Measurements from ENCODE around the gene PET100. TPM values are rescaled to one million over a fixed set of nuclear protein-coding genes. Genes with fewer than 3 reads are reported as not detected.

PET100 gene
- total and polyA plus RNA-seq, 2 experiments from 2014 or later = 8.6 to 636 TPM

GRCh38 chr19:7602935-7603497 is 26.6 kb upstream of the PET100 start:
- DNase-seq (ENCODE audit: low spot score) = no peak
- Histone ChIP-seq H3K79me2 (replicated peaks; ENCODE audit: insufficient read depth) (peaks cover 25% of the 10 kb centered on the region), H2AFZ (no peak overlapping the region), H3K4me3 (no peak overlapping the region), H3K27ac (ENCODE audit: low read depth) (no peak overlapping the region), H3F3A (replicated peaks; ENCODE audit: low read depth) (no peaks in the 10 kb centered on the region), H3K36me3 (ENCODE audit: insufficient read depth) (no peaks in the 10 kb centered on the region), H3K4me2 (no peak overlapping the region), H3K4me1 (ENCODE audit: insufficient read depth) (peaks cover 6% of the 10 kb centered on the region), H3K9me2 (ENCODE audit: insufficient read depth) (no peaks in the 10 kb centered on the region), H4K20me1 (replicated peaks; ENCODE audit: insufficient read depth) (peaks cover 19% of the 10 kb centered on the region), H3K27me3 (ENCODE audit: insufficient read depth) (no peaks in the 10 kb centered on the region)
- Mint-ChIP-seq H3K4me1 (peaks cover 20% of the 10 kb centered on the region), H3K4me3 (no peak overlapping the region), H3K36me3 (ENCODE audit: low read depth) (peaks cover 13% of the 10 kb centered on the region), H3K27me3 (ENCODE audit: insufficient read depth, low read depth, poor library complexity) (peaks cover 20% of the 10 kb centered on the region), H3K27ac (peak overlapping the region; percentile 80; the same call in 1 of the 2 replicates), H3K9me3 (peaks cover 3% of the 10 kb centered on the region; the same call in 2 of the 3 replicates)
- TF ChIP-seq EZH2 (IDR thresholded peaks at IDR 0.05; ENCODE audit: low read depth, unreplicated experiment) = no peak
- TF ChIP-seq STAT1 (IDR thresholded peaks at IDR 0.05; ENCODE audit: unreplicated experiment) = no peak
- TF ChIP-seq NANOG (IDR thresholded peaks at IDR 0.05; ENCODE audit: borderline replicate concordance) = no peak
- no peak for TF ChIP-seq ZNF331 (CRISPR knock-in tag; IDR thresholded peaks at IDR 0.05; ENCODE audit: low read depth)
- TF ChIP-seq, protein P1, sequence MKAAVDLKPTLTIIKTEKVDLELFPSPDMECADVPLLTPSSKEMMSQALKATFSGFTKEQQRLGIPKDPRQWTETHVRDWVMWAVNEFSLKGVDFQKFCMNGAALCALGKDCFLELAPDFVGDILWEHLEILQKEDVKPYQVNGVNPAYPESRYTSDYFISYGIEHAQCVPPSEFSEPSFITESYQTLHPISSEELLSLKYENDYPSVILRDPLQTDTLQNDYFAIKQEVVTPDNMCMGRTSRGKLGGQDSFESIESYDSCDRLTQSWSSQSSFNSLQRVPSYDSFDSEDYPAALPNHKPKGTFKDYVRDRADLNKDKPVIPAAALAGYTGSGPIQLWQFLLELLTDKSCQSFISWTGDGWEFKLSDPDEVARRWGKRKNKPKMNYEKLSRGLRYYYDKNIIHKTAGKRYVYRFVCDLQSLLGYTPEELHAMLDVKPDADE (IDR thresholded peaks at IDR 0.05) = no peak
- TF ChIP-seq EZH2phosphoT487 (IDR thresholded peaks at IDR 0.05; ENCODE audit: unreplicated experiment) = no peak
- no peak for TF ChIP-seq JUNB (IDR thresholded peaks at IDR 0.05; ENCODE audit: unreplicated experiment)
- TF ChIP-seq, protein P2, sequence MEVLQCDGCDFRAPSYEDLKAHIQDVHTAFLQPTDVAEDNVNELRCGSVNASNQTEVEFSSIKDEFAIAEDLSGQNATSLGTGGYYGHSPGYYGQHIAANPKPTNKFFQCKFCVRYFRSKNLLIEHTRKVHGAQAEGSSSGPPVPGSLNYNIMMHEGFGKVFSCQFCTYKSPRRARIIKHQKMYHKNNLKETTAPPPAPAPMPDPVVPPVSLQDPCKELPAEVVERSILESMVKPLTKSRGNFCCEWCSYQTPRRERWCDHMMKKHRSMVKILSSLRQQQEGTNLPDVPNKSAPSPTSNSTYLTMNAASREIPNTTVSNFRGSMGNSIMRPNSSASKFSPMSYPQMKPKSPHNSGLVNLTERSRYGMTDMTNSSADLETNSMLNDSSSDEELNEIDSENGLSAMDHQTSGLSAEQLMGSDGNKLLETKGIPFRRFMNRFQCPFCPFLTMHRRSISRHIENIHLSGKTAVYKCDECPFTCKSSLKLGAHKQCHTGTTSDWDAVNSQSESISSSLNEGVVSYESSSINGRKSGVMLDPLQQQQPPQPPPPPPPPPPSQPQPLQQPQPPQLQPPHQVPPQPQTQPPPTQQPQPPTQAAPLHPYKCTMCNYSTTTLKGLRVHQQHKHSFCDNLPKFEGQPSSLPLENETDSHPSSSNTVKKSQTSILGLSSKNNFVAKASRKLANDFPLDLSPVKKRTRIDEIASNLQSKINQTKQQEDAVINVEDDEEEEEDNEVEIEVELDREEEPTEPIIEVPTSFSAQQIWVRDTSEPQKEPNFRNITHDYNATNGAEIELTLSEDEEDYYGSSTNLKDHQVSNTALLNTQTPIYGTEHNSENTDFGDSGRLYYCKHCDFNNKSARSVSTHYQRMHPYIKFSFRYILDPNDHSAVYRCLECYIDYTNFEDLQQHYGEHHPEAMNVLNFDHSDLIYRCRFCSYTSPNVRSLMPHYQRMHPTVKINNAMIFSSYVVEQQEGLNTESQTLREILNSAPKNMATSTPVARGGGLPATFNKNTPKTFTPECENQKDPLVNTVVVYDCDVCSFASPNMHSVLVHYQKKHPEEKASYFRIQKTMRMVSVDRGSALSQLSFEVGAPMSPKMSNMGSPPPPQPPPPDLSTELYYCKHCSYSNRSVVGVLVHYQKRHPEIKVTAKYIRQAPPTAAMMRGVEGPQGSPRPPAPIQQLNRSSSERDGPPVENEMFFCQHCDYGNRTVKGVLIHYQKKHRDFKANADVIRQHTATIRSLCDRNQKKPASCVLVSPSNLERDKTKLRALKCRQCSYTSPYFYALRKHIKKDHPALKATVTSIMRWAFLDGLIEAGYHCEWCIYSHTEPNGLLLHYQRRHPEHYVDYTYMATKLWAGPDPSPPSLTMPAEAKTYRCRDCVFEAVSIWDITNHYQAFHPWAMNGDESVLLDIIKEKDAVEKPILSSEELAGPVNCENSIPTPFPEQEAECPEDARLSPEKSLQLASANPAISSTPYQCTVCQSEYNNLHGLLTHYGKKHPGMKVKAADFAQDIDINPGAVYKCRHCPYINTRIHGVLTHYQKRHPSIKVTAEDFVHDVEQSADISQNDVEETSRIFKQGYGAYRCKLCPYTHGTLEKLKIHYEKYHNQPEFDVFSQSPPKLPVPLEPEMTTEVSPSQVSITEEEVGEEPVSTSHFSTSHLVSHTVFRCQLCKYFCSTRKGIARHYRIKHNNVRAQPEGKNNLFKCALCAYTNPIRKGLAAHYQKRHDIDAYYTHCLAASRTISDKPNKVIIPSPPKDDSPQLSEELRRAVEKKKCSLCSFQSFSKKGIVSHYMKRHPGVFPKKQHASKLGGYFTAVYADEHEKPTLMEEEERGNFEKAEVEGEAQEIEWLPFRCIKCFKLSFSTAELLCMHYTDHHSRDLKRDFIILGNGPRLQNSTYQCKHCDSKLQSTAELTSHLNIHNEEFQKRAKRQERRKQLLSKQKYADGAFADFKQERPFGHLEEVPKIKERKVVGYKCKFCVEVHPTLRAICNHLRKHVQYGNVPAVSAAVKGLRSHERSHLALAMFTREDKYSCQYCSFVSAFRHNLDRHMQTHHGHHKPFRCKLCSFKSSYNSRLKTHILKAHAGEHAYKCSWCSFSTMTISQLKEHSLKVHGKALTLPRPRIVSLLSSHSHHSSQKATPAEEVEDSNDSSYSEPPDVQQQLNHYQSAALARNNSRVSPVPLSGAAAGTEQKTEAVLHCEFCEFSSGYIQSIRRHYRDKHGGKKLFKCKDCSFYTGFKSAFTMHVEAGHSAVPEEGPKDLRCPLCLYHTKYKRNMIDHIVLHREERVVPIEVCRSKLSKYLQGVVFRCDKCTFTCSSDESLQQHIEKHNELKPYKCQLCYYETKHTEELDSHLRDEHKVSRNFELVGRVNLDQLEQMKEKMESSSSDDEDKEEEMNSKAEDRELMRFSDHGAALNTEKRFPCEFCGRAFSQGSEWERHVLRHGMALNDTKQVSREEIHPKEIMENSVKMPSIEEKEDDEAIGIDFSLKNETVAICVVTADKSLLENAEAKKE (CRISPR knock-in tag; IDR thresholded peaks at IDR 0.05) = no peak
- TF ChIP-seq, protein P3, sequence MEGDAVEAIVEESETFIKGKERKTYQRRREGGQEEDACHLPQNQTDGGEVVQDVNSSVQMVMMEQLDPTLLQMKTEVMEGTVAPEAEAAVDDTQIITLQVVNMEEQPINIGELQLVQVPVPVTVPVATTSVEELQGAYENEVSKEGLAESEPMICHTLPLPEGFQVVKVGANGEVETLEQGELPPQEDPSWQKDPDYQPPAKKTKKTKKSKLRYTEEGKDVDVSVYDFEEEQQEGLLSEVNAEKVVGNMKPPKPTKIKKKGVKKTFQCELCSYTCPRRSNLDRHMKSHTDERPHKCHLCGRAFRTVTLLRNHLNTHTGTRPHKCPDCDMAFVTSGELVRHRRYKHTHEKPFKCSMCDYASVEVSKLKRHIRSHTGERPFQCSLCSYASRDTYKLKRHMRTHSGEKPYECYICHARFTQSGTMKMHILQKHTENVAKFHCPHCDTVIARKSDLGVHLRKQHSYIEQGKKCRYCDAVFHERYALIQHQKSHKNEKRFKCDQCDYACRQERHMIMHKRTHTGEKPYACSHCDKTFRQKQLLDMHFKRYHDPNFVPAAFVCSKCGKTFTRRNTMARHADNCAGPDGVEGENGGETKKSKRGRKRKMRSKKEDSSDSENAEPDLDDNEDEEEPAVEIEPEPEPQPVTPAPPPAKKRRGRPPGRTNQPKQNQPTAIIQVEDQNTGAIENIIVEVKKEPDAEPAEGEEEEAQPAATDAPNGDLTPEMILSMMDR (conservative IDR thresholded peaks at IDR 0.05; ENCODE audit: low read depth in 2 of 2) = no peak
- TF ChIP-seq REST (IDR thresholded peaks at IDR 0.05; ENCODE audit: unreplicated experiment) = no peak
- no peak for TF ChIP-seq CREB1 (CRISPR knock-in tag; IDR thresholded peaks at IDR 0.05; ENCODE audit: low read depth)
- no peak for TF ChIP-seq ZNF114 (CRISPR knock-in tag; IDR thresholded peaks at IDR 0.05)
- no peak for TF ChIP-seq POLR2AphosphoS5 (IDR thresholded peaks at IDR 0.05; ENCODE audit: low read depth)
- no peak for ATAC-seq
